GM23338 (cell line): ENCODE measurements around the gene LRIT2.

Experiments
- CREB1 ChIP-seq: fragments of 250-450 bp; sonication (Bioruptor Pico); IDR thresholded peaks from 2 replicates; pipeline ENCODE4 v1.5.0; 2020; ENCODE audit warnings: low read depth, mild to moderate bottlenecking, moderate library complexity
- EZH2 ChIP-seq: fragments of 200-600 bp; sonication (generic); IDR thresholded peaks from one replicate; pipeline ENCODE4 v1.8.0; 2017; ENCODE audit warnings: antibody characterized with exemption, mild to moderate bottlenecking, low read depth; ENCODE audit not compliant: unreplicated experiment
- EZH2phosphoT487 ChIP-seq: fragments of 200-600 bp; sonication (generic); IDR thresholded peaks from one replicate; pipeline ENCODE4 v1.8.1; 2018; ENCODE audit warnings: antibody characterized with exemption; ENCODE audit not compliant: unreplicated experiment
- JUNB ChIP-seq: IDR thresholded peaks from one replicate; pipeline ENCODE4 v1.6.1; 2016; ENCODE audit warnings: antibody characterized with exemption; ENCODE audit not compliant: unreplicated experiment
- NANOG ChIP-seq: IDR thresholded peaks from 2 replicates; pipeline ENCODE4 v1.6.1; 2016; ENCODE audit warnings: antibody characterized with exemption, borderline replicate concordance
- POLR2AphosphoS5 ChIP-seq: IDR thresholded peaks from 2 replicates; pipeline ENCODE4 v1.6.1; 2016; ENCODE audit warnings: antibody characterized with exemption, low read depth
- ZNF114 ChIP-seq: fragments of 250-450 bp; sonication (Bioruptor Pico); IDR thresholded peaks from 2 replicates; pipeline ENCODE4 v1.5.0; 2020; ENCODE audit warnings: mild to moderate bottlenecking, moderate library complexity
- ZNF331 ChIP-seq: fragments of 250-450 bp; sonication (Bioruptor Pico); IDR thresholded peaks from 2 replicates; pipeline ENCODE4 v1.5.0; 2020; ENCODE audit warnings: low read depth, mild to moderate bottlenecking, moderate library complexity
- TF ChIP-seq, protein P1 (sequence below), 2 experiments: fragments of 200-600 bp in 1 of 2; sonication (generic) in 1 of 2; conservative IDR thresholded peaks; 2 replicates each; pipeline versions ENCODE4 v1.5.1 to v1.6.1; 2016 to 2017; ENCODE audit warnings: antibody characterized with exemption in 2 of 2, low read depth in 2 of 2, mild to moderate bottlenecking in 2 of 2, moderate library complexity in 1 of 2
- TF ChIP-seq, protein P2 (sequence below): IDR thresholded peaks from one replicate; pipeline ENCODE4 v1.6.1; 2018; ENCODE audit warnings: antibody characterized with exemption; ENCODE audit not compliant: unreplicated experiment
- TF ChIP-seq, protein P3 (sequence below): IDR thresholded peaks from 2 replicates; pipeline ENCODE4 v1.6.1; 2016; ENCODE audit warnings: antibody characterized with exemption

- no peak for TF ChIP-seq POLR2AphosphoS5
- TF ChIP-seq EZH2phosphoT487 = no peak
- TF ChIP-seq, protein P1, sequence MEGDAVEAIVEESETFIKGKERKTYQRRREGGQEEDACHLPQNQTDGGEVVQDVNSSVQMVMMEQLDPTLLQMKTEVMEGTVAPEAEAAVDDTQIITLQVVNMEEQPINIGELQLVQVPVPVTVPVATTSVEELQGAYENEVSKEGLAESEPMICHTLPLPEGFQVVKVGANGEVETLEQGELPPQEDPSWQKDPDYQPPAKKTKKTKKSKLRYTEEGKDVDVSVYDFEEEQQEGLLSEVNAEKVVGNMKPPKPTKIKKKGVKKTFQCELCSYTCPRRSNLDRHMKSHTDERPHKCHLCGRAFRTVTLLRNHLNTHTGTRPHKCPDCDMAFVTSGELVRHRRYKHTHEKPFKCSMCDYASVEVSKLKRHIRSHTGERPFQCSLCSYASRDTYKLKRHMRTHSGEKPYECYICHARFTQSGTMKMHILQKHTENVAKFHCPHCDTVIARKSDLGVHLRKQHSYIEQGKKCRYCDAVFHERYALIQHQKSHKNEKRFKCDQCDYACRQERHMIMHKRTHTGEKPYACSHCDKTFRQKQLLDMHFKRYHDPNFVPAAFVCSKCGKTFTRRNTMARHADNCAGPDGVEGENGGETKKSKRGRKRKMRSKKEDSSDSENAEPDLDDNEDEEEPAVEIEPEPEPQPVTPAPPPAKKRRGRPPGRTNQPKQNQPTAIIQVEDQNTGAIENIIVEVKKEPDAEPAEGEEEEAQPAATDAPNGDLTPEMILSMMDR (conservative IDR thresholded peaks at IDR 0.05; ENCODE audit: low read depth in 2 of 2) = no peak
- TF ChIP-seq, protein P2, sequence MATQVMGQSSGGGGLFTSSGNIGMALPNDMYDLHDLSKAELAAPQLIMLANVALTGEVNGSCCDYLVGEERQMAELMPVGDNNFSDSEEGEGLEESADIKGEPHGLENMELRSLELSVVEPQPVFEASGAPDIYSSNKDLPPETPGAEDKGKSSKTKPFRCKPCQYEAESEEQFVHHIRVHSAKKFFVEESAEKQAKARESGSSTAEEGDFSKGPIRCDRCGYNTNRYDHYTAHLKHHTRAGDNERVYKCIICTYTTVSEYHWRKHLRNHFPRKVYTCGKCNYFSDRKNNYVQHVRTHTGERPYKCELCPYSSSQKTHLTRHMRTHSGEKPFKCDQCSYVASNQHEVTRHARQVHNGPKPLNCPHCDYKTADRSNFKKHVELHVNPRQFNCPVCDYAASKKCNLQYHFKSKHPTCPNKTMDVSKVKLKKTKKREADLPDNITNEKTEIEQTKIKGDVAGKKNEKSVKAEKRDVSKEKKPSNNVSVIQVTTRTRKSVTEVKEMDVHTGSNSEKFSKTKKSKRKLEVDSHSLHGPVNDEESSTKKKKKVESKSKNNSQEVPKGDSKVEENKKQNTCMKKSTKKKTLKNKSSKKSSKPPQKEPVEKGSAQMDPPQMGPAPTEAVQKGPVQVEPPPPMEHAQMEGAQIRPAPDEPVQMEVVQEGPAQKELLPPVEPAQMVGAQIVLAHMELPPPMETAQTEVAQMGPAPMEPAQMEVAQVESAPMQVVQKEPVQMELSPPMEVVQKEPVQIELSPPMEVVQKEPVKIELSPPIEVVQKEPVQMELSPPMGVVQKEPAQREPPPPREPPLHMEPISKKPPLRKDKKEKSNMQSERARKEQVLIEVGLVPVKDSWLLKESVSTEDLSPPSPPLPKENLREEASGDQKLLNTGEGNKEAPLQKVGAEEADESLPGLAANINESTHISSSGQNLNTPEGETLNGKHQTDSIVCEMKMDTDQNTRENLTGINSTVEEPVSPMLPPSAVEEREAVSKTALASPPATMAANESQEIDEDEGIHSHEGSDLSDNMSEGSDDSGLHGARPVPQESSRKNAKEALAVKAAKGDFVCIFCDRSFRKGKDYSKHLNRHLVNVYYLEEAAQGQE = no peak
- no peak for TF ChIP-seq JUNB
- TF ChIP-seq EZH2 = no peak
- no peak for TF ChIP-seq NANOG
- TF ChIP-seq, protein P3, sequence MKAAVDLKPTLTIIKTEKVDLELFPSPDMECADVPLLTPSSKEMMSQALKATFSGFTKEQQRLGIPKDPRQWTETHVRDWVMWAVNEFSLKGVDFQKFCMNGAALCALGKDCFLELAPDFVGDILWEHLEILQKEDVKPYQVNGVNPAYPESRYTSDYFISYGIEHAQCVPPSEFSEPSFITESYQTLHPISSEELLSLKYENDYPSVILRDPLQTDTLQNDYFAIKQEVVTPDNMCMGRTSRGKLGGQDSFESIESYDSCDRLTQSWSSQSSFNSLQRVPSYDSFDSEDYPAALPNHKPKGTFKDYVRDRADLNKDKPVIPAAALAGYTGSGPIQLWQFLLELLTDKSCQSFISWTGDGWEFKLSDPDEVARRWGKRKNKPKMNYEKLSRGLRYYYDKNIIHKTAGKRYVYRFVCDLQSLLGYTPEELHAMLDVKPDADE = no peak
- no peak for TF ChIP-seq ZNF114 (CRISPR knock-in tag)
- TF ChIP-seq CREB1 (CRISPR knock-in tag) = no peak
- no peak for TF ChIP-seq ZNF331
Observed at GRCh38 chr10:84232376-84232775, 7.0 kb upstream of the LRIT2 start.
